Naive B cell (primary cell): ENCODE data around the gene PTPRN. TPM values are rescaled to one million over a fixed set of nuclear protein-coding genes. Genes with fewer than 3 reads are reported as not detected.
A peak's percentile ranks its signal among the peaks of the same experiment; 100 is the strongest.

Experiments
- ATAC-seq, 2 donors: fragments of 150-1000 bp; cut with Tn5 transposase; 2 replicates each; pipeline ENCODE4 v1.10.0; 2021; ENCODE audit warnings: low read depth in 2 of 2, mild to moderate bottlenecking in 2 of 2, moderate library complexity in 2 of 2
- DNase-seq: peaks from one replicate; pipeline ENCODE4 v3.0.0; 2022
- H3K27ac Mint-ChIP-seq, 6 donors: one replicate each; pipeline ENCODE4 v1.8.0; 2020 to 2022; ENCODE audit warnings: mild to moderate bottlenecking in 6 of 6, mixed read lengths in 6 of 6, moderate library complexity in 5 of 6, inconsistent platforms in 2 of 6
- H3K27me3 Mint-ChIP-seq, 3 donors: one replicate each; pipeline ENCODE4 v1.8.0; 2021 to 2022; ENCODE audit warnings: mixed read lengths in 3 of 3, mild to moderate bottlenecking in 1 of 3
- H3K36me3 Mint-ChIP-seq, 2 donors: one replicate each; pipeline ENCODE4 v1.8.0; 2020 to 2022; ENCODE audit warnings: mixed read lengths in 2 of 2, inconsistent platforms in 1 of 2, mild to moderate bottlenecking in 1 of 2
- H3K4me1 Mint-ChIP-seq, 3 donors: one replicate each; pipeline ENCODE4 v1.8.0; 2020 to 2022; ENCODE audit warnings: mixed read lengths in 3 of 3, inconsistent platforms in 1 of 3, mild to moderate bottlenecking in 1 of 3, moderate library complexity in 1 of 3
- H3K4me3 Mint-ChIP-seq, 8 donors: one replicate each; pipeline ENCODE4 v1.8.0; 2020 to 2022; ENCODE audit warnings: mild to moderate bottlenecking in 8 of 8, mixed read lengths in 8 of 8, moderate library complexity in 8 of 8, inconsistent platforms in 2 of 8
- H3K9me3 Mint-ChIP-seq, 7 donors: one replicate each; pipeline ENCODE4 v1.8.0; 2020 to 2022; ENCODE audit warnings: mixed read lengths in 7 of 7, mild to moderate bottlenecking in 5 of 7, inconsistent platforms in 2 of 7, moderate library complexity in 1 of 7
- polyA plus RNA-seq, 6 donors: library from polyadenylated mRNA; unstranded; fragments of 300-500 nt; fragmentation: Illumina TruSeq; gene quantifications; one replicate each; pipeline ENCODE4 v1.2.3, GENCODE V29; 2021; ENCODE audit warnings: low read depth in 6 of 6

PTPRN gene
- polyA plus RNA-seq, 6 donors from 2014 or later = 0.29 to 0.80 (median 0.59) TPM; not detected in 2

- Mint-ChIP-seq H3K36me3 (peaks cover 0 to 7% of the 10 kb centered on the region in 2 donors), H3K9me3 (no peaks in the 10 kb centered on the region), H3K27ac (peak overlapping the region; percentile 93 to 95 (median 94)), H3K4me1 (peaks cover 52 to 81% (median 77%) of the 10 kb centered on the region in 3 donors), H3K27me3 (no peaks in the 10 kb centered on the region), H3K4me3 (peak overlapping the region; percentile 78 to 95 (median 91))
- ATAC-seq (no peak), DNase-seq (peak; percentile 40)
These were observed 59.8 kb downstream of the PTPRN start for GRCh38 chr2:219249203-219249980.

GRCh38 chr2:219248845-219249202, 60.4 kb downstream of the PTPRN start:
- Mint-ChIP-seq H3K27me3 (no peaks in the 10 kb centered on the region), H3K36me3 (peaks cover 0 to 7% of the 10 kb centered on the region in 2 donors), H3K4me1 (peaks cover 52 to 85% (median 77%) of the 10 kb centered on the region in 3 donors), H3K9me3 (no peaks in the 10 kb centered on the region), H3K4me3 (peak overlapping the region; percentile 78 to 95 (median 91)), H3K27ac (peak overlapping the region in 5 of 6 donors; percentile 93 to 94 (median 94))
- no peak for ATAC-seq
- DNase-seq = no peak

DNA sequence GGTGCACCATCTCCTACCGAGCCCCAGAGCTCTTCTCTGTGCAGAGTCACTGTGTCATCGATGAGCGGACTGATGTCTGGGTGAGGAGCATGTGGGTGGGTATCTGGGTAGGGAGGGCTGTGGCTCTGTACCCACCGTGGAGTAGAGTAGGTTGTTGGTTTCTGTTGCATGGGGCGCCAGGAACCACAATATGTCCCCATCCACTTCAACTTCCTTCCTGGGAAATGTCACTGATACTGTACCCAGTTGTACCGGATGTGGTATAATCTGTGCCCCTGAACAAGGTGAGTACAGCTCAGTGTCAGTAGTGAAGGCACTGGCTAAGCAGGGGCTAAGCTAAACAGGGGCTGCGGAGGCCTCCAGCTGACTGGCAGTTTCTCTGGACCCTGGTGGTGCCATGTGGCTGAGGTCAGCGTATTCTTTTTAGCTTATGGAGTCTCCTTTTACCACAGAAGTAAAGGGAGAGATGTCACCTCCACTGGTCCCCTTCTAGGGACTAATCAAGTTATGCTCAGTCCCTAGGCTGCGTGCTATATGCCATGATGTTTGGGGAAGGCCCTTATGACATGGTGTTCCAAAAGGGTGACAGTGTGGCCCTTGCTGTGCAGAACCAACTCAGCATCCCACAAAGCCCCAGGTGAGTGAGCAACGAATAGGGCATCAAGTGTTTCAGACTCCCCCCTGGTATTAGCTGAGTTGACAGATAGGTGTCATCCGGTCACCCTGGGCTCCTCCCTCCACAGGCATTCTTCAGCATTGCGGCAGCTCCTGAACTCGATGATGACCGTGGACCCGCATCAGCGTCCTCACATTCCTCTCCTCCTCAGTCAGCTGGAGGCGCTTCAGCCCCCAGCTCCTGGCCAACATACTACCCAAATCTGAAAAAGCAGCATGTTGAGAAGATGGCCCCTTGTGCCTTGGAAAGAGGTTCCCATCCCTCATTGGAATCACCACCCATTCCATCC, 61.2 kb downstream of the PTPRN start:
- Mint-ChIP-seq H3K27ac (peak overlapping the region; percentile 63 to 94 (median 90)), H3K4me3 (peak overlapping the region; percentile 62 to 95 (median 90)), H3K9me3 (no peaks in the 10 kb centered on the region), H3K36me3 (peaks cover 0 to 7% of the 10 kb centered on the region in 2 donors), H3K27me3 (no peaks in the 10 kb centered on the region), H3K4me1 (peaks cover 55 to 93% (median 78%) of the 10 kb centered on the region in 3 donors)
- ATAC-seq = peak; percentile 49 to 57
- peak; percentile 55 for DNase-seq

DNA sequence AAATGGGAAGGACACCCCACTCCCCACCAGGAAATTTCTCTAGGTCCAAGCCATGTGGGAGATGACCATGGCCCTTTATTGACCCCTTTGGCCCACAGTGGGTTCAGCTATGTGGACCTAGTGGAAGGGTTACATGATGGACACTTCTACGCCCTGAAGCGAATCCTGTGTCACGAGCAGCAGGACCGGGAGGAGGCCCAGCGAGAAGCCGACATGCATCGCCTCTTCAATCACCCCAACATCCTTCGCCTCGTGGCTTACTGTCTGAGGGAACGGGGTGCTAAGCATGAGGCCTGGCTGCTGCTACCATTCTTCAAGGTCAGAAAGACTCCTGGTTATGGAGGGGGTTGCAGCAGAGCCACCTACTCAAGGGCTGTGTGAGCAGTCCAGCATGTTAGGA, 62.6 kb downstream of the PTPRN start:
- Mint-ChIP-seq H3K4me3 (peak overlapping the region; percentile 51 to 95 (median 84)), H3K27me3 (no peaks in the 10 kb centered on the region), H3K4me1 (peaks cover 45 to 83% (median 66%) of the 10 kb centered on the region in 3 donors), H3K36me3 (peaks cover 0 to 7% of the 10 kb centered on the region in 2 donors), H3K9me3 (no peaks in the 10 kb centered on the region), H3K27ac (peak overlapping the region in 4 of 6 donors; percentile 70 to 93 (median 82))
- ATAC-seq (no peak), DNase-seq (no peak)

DNA sequence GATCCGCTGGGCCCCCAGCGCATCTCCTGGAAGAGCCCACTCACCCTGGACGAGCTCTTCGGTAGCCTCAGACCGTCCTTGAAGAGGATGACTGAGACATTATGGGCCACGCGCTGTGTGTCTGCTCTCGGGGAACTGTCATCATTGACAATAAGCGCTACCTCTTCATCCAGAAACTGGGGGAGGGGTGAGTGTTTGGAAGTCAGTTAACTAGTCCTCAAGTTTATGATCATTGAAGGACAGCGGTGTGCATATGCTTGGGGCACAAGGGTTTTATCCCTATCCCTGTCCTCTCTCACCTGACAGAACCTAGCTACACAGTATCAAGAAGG, 63.3 kb downstream of the PTPRN start:
- ATAC-seq = no peak

GRCh38 chr2:219245148-219245898, 63.9 kb downstream of the PTPRN start, which contains the start of the genes GLB1L and STK16:
TSS of gene GLB1L (minus strand) at chr2:219245444. CDS start at chr2:219243573, 1,871 bp downstream.
TSS of gene STK16 (plus strand) at chr2:219245479. CDS start at chr2:219246000, 521 bp downstream.
- peak within 1 kb of the TSS; percentile 78 to 95 (median 91) for H3K4me3 Mint-ChIP-seq
- DNase-seq = peak; percentile 90
- H3K9me3 Mint-ChIP-seq = no peaks in the 10 kb centered on the region
- H3K36me3 Mint-ChIP-seq = no peaks in the 10 kb centered on the region
- peaks cover 33 to 71% (median 58%) of the 10 kb centered on the region in 3 donors for H3K4me1 Mint-ChIP-seq
- H3K27me3 Mint-ChIP-seq = no peaks in the 10 kb centered on the region
- peak; percentile 85 to 86 for ATAC-seq
- peak within 1 kb of the TSS; percentile 93 to 99 (median 98) for H3K27ac Mint-ChIP-seq

More for the DNA sequence above, 63.3 kb downstream of the PTPRN start:
- H3K4me1 Mint-ChIP-seq = peaks cover 39 to 76% (median 64%) of the 10 kb centered on the region in 3 donors
- H3K36me3 Mint-ChIP-seq = peaks cover 0 to 3% of the 10 kb centered on the region in 2 donors
- peak overlapping the region; percentile 78 to 95 (median 91) for H3K4me3 Mint-ChIP-seq
- H3K27ac Mint-ChIP-seq = peak overlapping the region; percentile 93 to 99 (median 98)
- H3K27me3 Mint-ChIP-seq = no peaks in the 10 kb centered on the region
- H3K9me3 Mint-ChIP-seq = no peaks in the 10 kb centered on the region
- no peak for DNase-seq

DNA sequence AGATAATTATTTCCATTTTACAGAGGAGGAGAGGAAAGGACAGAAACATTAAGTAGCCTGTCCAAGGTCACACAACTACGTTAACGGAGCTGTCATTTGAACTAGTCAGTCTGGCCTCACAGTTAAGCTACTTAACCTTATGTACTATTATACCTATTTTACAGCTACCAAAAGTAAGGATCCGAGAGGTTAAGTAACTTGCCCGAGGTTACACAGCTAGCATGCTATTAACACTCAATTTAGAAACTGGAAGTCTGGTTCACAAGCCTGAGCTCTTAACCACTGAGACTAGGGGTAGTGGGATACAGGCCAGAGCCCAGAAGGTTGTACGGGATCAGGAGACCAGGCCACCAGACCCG, 64.4 kb downstream of the PTPRN start:
- no peak for DNase-seq
- Mint-ChIP-seq H3K36me3 (no peaks in the 10 kb centered on the region), H3K27me3 (no peaks in the 10 kb centered on the region), H3K9me3 (no peaks in the 10 kb centered on the region), H3K4me1 (peaks cover 28 to 65% (median 53%) of the 10 kb centered on the region in 3 donors), H3K27ac (peak overlapping the region; percentile 93 to 99 (median 98)), H3K4me3 (peak overlapping the region; percentile 78 to 95 (median 91))
- no peak for ATAC-seq

DNA sequence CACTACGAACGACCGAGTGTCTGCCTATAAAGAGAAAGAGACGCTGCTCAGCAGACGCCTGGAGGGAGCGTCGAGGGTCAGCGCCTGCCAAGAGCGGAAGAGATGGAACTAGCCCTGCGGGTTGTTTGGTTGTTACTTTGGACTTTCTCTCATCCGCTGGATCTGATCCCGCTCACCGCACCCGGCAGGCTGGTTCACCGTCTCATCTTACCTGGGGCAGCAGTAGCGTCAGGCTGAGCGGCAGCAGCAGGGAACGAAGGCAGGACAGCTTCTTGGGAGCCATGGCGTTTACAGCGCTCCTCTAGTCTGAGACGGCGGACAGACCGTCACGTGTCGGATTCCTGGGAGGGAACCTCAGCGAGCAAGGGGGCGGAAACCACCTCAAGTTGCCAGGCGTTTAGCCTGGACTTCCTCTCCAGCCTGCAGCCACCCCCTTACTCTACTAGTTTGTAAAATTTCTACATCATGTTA, 65.9 kb downstream of the PTPRN start:
- H3K27ac Mint-ChIP-seq = peak overlapping the region in 5 of 6 donors; percentile 23 to 81 (median 78)
- no peaks in the 10 kb centered on the region for H3K9me3 Mint-ChIP-seq
- peak overlapping the region; percentile 42 to 84 (median 70) for H3K4me3 Mint-ChIP-seq
- DNase-seq (no peak), ATAC-seq (no peak)
- no peaks in the 10 kb centered on the region for H3K27me3 Mint-ChIP-seq
- peaks cover 18 to 51% (median 38%) of the 10 kb centered on the region in 3 donors for H3K4me1 Mint-ChIP-seq
- H3K36me3 Mint-ChIP-seq = no peaks in the 10 kb centered on the region

Other genes starting within 250 kb of the PTPRN start
- not detected for gene IHH, start 248.5 kb downstream of the PTPRN start, polyA plus RNA-seq
- gene NHEJ1, start 148.6 kb downstream of the PTPRN start, polyA plus RNA-seq = 10 to 100 TPM; 24.8 to 31.5 (median 27.7) TPM
- under 1 TPM in 2 of 6 donors, not detected in 4; 0.18 to 0.24 TPM for gene SLC23A3, start 139.4 kb downstream of the PTPRN start, polyA plus RNA-seq
- 100 to 1,000 TPM; 112 to 157 (median 133) TPM for gene CNPPD1, start 132.5 kb downstream of the PTPRN start, polyA plus RNA-seq
- 100 to 1,000 TPM in 1 of 6 donors, 10 to 100 TPM in 5; 54.7 to 113 (median 62.7) TPM for gene RETREG2, start 131.1 kb downstream of the PTPRN start, polyA plus RNA-seq
- 10 to 100 TPM; 50.7 to 77.7 (median 57.9) TPM for gene ZFAND2B, start 102.6 kb downstream of the PTPRN start, polyA plus RNA-seq
- 1 to 10 TPM in 5 of 6 donors, not detected in 1; 2.1 to 6.4 (median 3.2) TPM for gene ABCB6, start 90.4 kb downstream of the PTPRN start, polyA plus RNA-seq
- gene ATG9A, start 79.8 kb downstream of the PTPRN start, polyA plus RNA-seq = 10 to 100 TPM; 12.6 to 25.4 (median 18.1) TPM
- 10 to 100 TPM; 22.4 to 45.5 (median 25.4) TPM for gene ANKZF1, start 79.6 kb downstream of the PTPRN start, polyA plus RNA-seq
- 1 to 10 TPM in 2 of 6 donors, under 1 TPM in 3, not detected in 1; 0.24 to 1.5 (median 1.00) TPM for gene GLB1L, start 64.0 kb downstream of the PTPRN start, polyA plus RNA-seq
- gene STK16, start 63.9 kb downstream of the PTPRN start, polyA plus RNA-seq = 10 to 100 TPM; 14.7 to 28.3 (median 21.9) TPM
- gene TUBA4B, start 56.2 kb downstream of the PTPRN start, polyA plus RNA-seq = not detected
- gene TUBA4A, start 55.5 kb downstream of the PTPRN start, polyA plus RNA-seq = 100 to 1,000 TPM; 129 to 165 (median 149) TPM
- 10 to 100 TPM in 1 of 6 donors, 1 to 10 TPM in 5; 1.1 to 12.9 (median 8.8) TPM for gene DNAJB2, start 30.0 kb downstream of the PTPRN start, polyA plus RNA-seq
- not detected for gene RESP18, start 23.3 kb upstream of the PTPRN start, polyA plus RNA-seq
- 10 to 100 TPM; 49.4 to 78.6 (median 56.3) TPM for gene DNPEP, start 78.5 kb upstream of the PTPRN start, polyA plus RNA-seq
- not detected for gene DES, start 109.0 kb upstream of the PTPRN start, polyA plus RNA-seq
- under 1 TPM in 1 of 6 donors, not detected in 5; 0.18 TPM for gene SPEG, start 125.4 kb upstream of the PTPRN start, polyA plus RNA-seq
- 10 to 100 TPM; 18.2 to 38.8 (median 22.9) TPM for gene GMPPA, start 189.5 kb upstream of the PTPRN start, polyA plus RNA-seq
- not detected for gene ASIC4, start 205.1 kb upstream of the PTPRN start, polyA plus RNA-seq
- 1 to 10 TPM in 1 of 6 donors, under 1 TPM in 5; 0.17 to 5.0 (median 0.41) TPM for gene CHPF, start 234.4 kb upstream of the PTPRN start, polyA plus RNA-seq
- 1 to 10 TPM in 1 of 6 donors, not detected in 5; 1.2 TPM for gene TMEM198, start 234.6 kb upstream of the PTPRN start, polyA plus RNA-seq